Activated T-cell treated with anti-CD3 and anti-CD28 coated beads for 4 hours (primary cell): ENCODE data around the gene CCDC154.

Experiments used
- DNase-seq: peaks from one replicate; pipeline ENCODE4 v3.0.0-alpha.2; 2020

The CCDC154 gene

GRCh38 chr16:1435921-1436697 lies 8.2 kb downstream of the CCDC154 start:
- no peak for DNase-seq

- no peak for DNase-seq
These were observed 9.4 kb downstream of the CCDC154 start for GRCh38 chr16:1434644-1435592.

GRCh38 chr16:1433756-1434155 lies 10.6 kb downstream of the CCDC154 start:
- no peak for DNase-seq

- DNase-seq: no peak
These were observed 11.1 kb downstream of the CCDC154 start for GRCh38 chr16:1433263-1433560.

- DNase-seq: no peak
These were observed 11.7 kb downstream of the CCDC154 start for GRCh38 chr16:1432388-1433262.

GRCh38 chr16:1431497-1432270 lies 12.7 kb downstream of the CCDC154 start:
- no peak for DNase-seq

- DNase-seq: no peak
These were observed 13.4 kb downstream of the CCDC154 start, which contains the start of gene PERCC1 for GRCh38 chr16:1430759-1431496. PERCC1 (plus strand) TSS chr16:1431078; CDS start chr16:1432594, 1,516 bp downstream.

GRCh38 chr16:1430214-1430758 lies 14.1 kb downstream of the CCDC154 start:
- DNase-seq: no peak

GRCh38 chr16:1429631-1430030 lies 14.7 kb downstream of the CCDC154 start:
- no peak for DNase-seq

- no peak for DNase-seq
These were observed 15.3 kb downstream of the CCDC154 start for GRCh38 chr16:1429012-1429411.

- DNase-seq: no peak
These were observed 15.8 kb downstream of the CCDC154 start for GRCh38 chr16:1428511-1428910.

- DNase-seq: no peak
These were observed 16.6 kb downstream of the CCDC154 start for GRCh38 chr16:1427473-1428461.

- no peak for DNase-seq
These were observed 17.5 kb downstream of the CCDC154 start for GRCh38 chr16:1426734-1427471.

GRCh38 chr16:1425616-1426370 lies 18.6 kb downstream of the CCDC154 start:
- DNase-seq: no peak

- DNase-seq: no peak
These were observed 20.3 kb downstream of the CCDC154 start for GRCh38 chr16:1424028-1424427.

- no peak for DNase-seq
These were observed 22.3 kb downstream of the CCDC154 start for GRCh38 chr16:1422076-1422475.

GRCh38 chr16:1420111-1420539 lies 24.2 kb downstream of the CCDC154 start:
- no peak for DNase-seq

GRCh38 chr16:1416521-1416941 lies 27.8 kb downstream of the CCDC154 start:
- DNase-seq: no peak
